CD4-positive, CD25-positive, alpha-beta regulatory T cell (primary cell): ENCODE measurements around the gene PHLDB1. TPM values are rescaled to one million over a fixed set of nuclear protein-coding genes. Genes with fewer than 3 reads are reported as not detected.
"Not testable (repeated sequence)": the region's sequence is repeated elsewhere in the genome, so short reads cannot be mapped to it uniquely, and the experiment has no call there.

Experiments used
- ATAC-seq, 2 donors: fragments of 150-1000 bp; cut with Tn5 transposase; one replicate each; pipeline ENCODE4 v1.10.0; 2021; ENCODE audit warnings: low read depth in 2 of 2, moderate number of reproducible peaks in 2 of 2, moderate library complexity in 1 of 2
- DNase-seq, 3 donors: peaks; one replicate each; pipeline versions ENCODE4 v3.0.0 to v3.0.0-alpha.2; 2012 to 2022; ENCODE audit warnings: mixed read lengths in 1 of 3
- H3K27ac ChIP-seq: one replicate; pipeline ENCODE4 v1.7.0; 2013; ENCODE audit warnings: mild to moderate bottlenecking, low read length; ENCODE audit not compliant: insufficient read depth, poor library complexity, severe bottlenecking
- H3K27me3 ChIP-seq: one replicate; pipeline ENCODE4 v1.7.0; 2013; ENCODE audit warnings: low read length; ENCODE audit not compliant: control insufficient read depth, insufficient read depth
- H3K36me3 ChIP-seq: one replicate; pipeline ENCODE4 v1.7.0; 2013; ENCODE audit warnings: mild to moderate bottlenecking, low read length, moderate library complexity; ENCODE audit not compliant: control insufficient read depth, insufficient read depth
- H3K4me1 ChIP-seq: 2 replicates; pipeline ENCODE4 v1.7.0; 2013; ENCODE audit warnings: mild to moderate bottlenecking, low read length; ENCODE audit not compliant: insufficient read depth, control insufficient read depth, poor library complexity, severe bottlenecking
- H3K4me3 ChIP-seq: one replicate; pipeline ENCODE4 v1.7.0; 2013; ENCODE audit warnings: low read depth, mild to moderate bottlenecking, low read length, moderate library complexity
- H3K9me3 ChIP-seq, 2 experiments: 1 replicate in 1 of 2; 2 replicates in 1 of 2; pipeline ENCODE4 v1.7.0; 2013; ENCODE audit warnings: low read length in 2 of 2, mild to moderate bottlenecking in 1 of 2, moderate library complexity in 1 of 2; ENCODE audit not compliant: control insufficient read depth in 2 of 2
- H3K27ac Mint-ChIP-seq, 3 donors: one replicate each; pipeline ENCODE4 v1.8.0; 2020 to 2022; ENCODE audit warnings: mild to moderate bottlenecking in 3 of 3, mixed read lengths in 3 of 3, moderate library complexity in 2 of 3
- H3K27me3 Mint-ChIP-seq: one replicate; pipeline ENCODE4 v1.8.0; 2022; ENCODE audit warnings: mild to moderate bottlenecking, mixed read lengths
- H3K36me3 Mint-ChIP-seq: one replicate; pipeline ENCODE4 v1.8.0; 2020; ENCODE audit warnings: mixed read lengths
- H3K4me1 Mint-ChIP-seq, 4 donors: one replicate each; pipeline ENCODE4 v1.8.0; 2020 to 2022; ENCODE audit warnings: mixed read lengths in 4 of 4, mild to moderate bottlenecking in 1 of 4
- H3K4me3 Mint-ChIP-seq, 4 donors: one replicate each; pipeline ENCODE4 v1.8.0; 2020 to 2022; ENCODE audit warnings: mild to moderate bottlenecking in 4 of 4, mixed read lengths in 4 of 4, moderate library complexity in 3 of 4
- H3K9me3 Mint-ChIP-seq, 7 donors: one replicate each; pipeline ENCODE4 v1.8.0; 2020 to 2022; ENCODE audit warnings: mixed read lengths in 7 of 7, mild to moderate bottlenecking in 3 of 7, moderate library complexity in 2 of 7
- polyA plus RNA-seq, 4 donors: library from polyadenylated mRNA; unstranded; fragments of 300-500 nt; fragmentation: Illumina TruSeq; gene quantifications; one replicate each; pipeline ENCODE4 v1.2.3, GENCODE V29; 2021
- total RNA-seq: library from RNA; stranded (reverse); gene quantifications from one replicate; pipeline ENCODE4 v1.2.3, GENCODE V29; 2022

Gene PHLDB1
- total and polyA plus RNA-seq, 5 donors from 2014 or later: 0.16 to 1.2 (median 0.55) TPM; not detected in 1

- Histone ChIP-seq H3K27me3 (no peaks in the 10 kb centered on the region), H3K9me3 (no peaks in the 10 kb centered on the region), H3K4me3 (no peak overlapping the region), H3K36me3 (peaks cover 75% of the 10 kb centered on the region), H3K27ac (no peak overlapping the region), H3K4me1 (no peaks in the 10 kb centered on the region)
- H3K4me1 Mint-ChIP-seq: peaks cover 8 to 16% (median 12%) of the 10 kb centered on the region in 4 donors
- H3K36me3 Mint-ChIP-seq: peaks cover 32% of the 10 kb centered on the region
- peak overlapping the region in 2 of 3 donors; percentile 33 to 86 for H3K27ac Mint-ChIP-seq
- no peak overlapping the region for H3K4me3 Mint-ChIP-seq
- DNase-seq: no peak
- H3K27me3 Mint-ChIP-seq: no peaks in the 10 kb centered on the region
- no peak for ATAC-seq
- H3K9me3 Mint-ChIP-seq: no peaks in the 10 kb centered on the region
Measured at GRCh38 chr11:118596224-118597146, 10.9 kb upstream of the PHLDB1 start.

- no peak overlapping the region for H3K4me3 Mint-ChIP-seq
- no peak overlapping the region for H3K4me3 ChIP-seq
- H3K4me1 Mint-ChIP-seq: peaks cover 8 to 16% (median 12%) of the 10 kb centered on the region in 4 donors
- DNase-seq: no peak
- no peaks in the 10 kb centered on the region for H3K4me1 ChIP-seq
- no peaks in the 10 kb centered on the region for H3K9me3 ChIP-seq
- peaks cover 41% of the 10 kb centered on the region for H3K36me3 Mint-ChIP-seq
- H3K27me3 ChIP-seq: no peaks in the 10 kb centered on the region
- peak overlapping the region in 1 of 3 donors; percentile 33 for H3K27ac Mint-ChIP-seq
- peaks cover 78% of the 10 kb centered on the region for H3K36me3 ChIP-seq
- ATAC-seq: no peak
- H3K27ac ChIP-seq: no peak overlapping the region
- H3K27me3 Mint-ChIP-seq: no peaks in the 10 kb centered on the region
- H3K9me3 Mint-ChIP-seq: no peaks in the 10 kb centered on the region
Measured at GRCh38 chr11:118597556-118597955, 9.9 kb upstream of the PHLDB1 start.

- no peaks in the 10 kb centered on the region for H3K4me1 ChIP-seq
- H3K9me3 ChIP-seq: no peaks in the 10 kb centered on the region
- no peaks in the 10 kb centered on the region for H3K27me3 ChIP-seq
- DNase-seq: no peak
- no peak for ATAC-seq
- H3K36me3 ChIP-seq: peaks cover 44% of the 10 kb centered on the region
- H3K4me1 Mint-ChIP-seq: peaks cover 0 to 5% (median 0%) of the 10 kb centered on the region in 4 donors
- H3K4me3 Mint-ChIP-seq: no peak overlapping the region
- H3K36me3 Mint-ChIP-seq: peaks cover 26% of the 10 kb centered on the region
- H3K27me3 Mint-ChIP-seq: no peaks in the 10 kb centered on the region
- H3K27ac ChIP-seq: no peak overlapping the region
- H3K4me3 ChIP-seq: no peak overlapping the region
- peak overlapping the region in 2 of 3 donors; percentile 7 to 33 for H3K27ac Mint-ChIP-seq
- H3K9me3 Mint-ChIP-seq: no peaks in the 10 kb centered on the region
Measured at GRCh38 chr11:118602331-118602730, 5.1 kb upstream of the PHLDB1 start.

GRCh38 chr11:118603709-118604108, 3.7 kb upstream of the PHLDB1 start:
- Mint-ChIP-seq H3K36me3 (peaks cover 20% of the 10 kb centered on the region), H3K4me1 (peaks cover 0 to 11% (median 3%) of the 10 kb centered on the region in 4 donors)
- H3K27ac ChIP-seq, H3K27me3 Mint-ChIP-seq, H3K9me3 ChIP-seq, H3K27me3 ChIP-seq, H3K27ac Mint-ChIP-seq, H3K9me3 Mint-ChIP-seq, ATAC-seq, DNase-seq, H3K4me3 Mint-ChIP-seq, H3K4me3 ChIP-seq: not testable (repeated sequence)
- H3K36me3 ChIP-seq: peaks cover 38% of the 10 kb centered on the region
- peaks cover 14% of the 10 kb centered on the region for H3K4me1 ChIP-seq

- Mint-ChIP-seq H3K27me3 (peaks cover 10% of the 10 kb centered on the region), H3K4me3 (no peak overlapping the region), H3K9me3 (peaks cover 0 to 1% (median 0%) of the 10 kb centered on the region in 7 donors), H3K27ac (peak overlapping the region in 1 of 3 donors; percentile 20), H3K4me1 (peaks cover 0 to 20% (median 11%) of the 10 kb centered on the region in 4 donors), H3K36me3 (peaks cover 20% of the 10 kb centered on the region)
- no peak for DNase-seq
- no peak overlapping the region for H3K4me3 ChIP-seq
- H3K27me3 ChIP-seq: no peaks in the 10 kb centered on the region
- no peaks in the 10 kb centered on the region for H3K9me3 ChIP-seq
- H3K27ac ChIP-seq: no peak overlapping the region
- H3K4me1 ChIP-seq: peaks cover 22% of the 10 kb centered on the region
- H3K36me3 ChIP-seq: peaks cover 30% of the 10 kb centered on the region
- ATAC-seq: no peak
Measured at GRCh38 chr11:118604566-118604965, 2.8 kb upstream of the PHLDB1 start.

GRCh38 chr11:118605116-118605867, 2.1 kb upstream of the PHLDB1 start:
- ATAC-seq (no peak), DNase-seq (no peak)
- H3K36me3 Mint-ChIP-seq: peaks cover 13% of the 10 kb centered on the region
- no peak overlapping the region for H3K4me3 ChIP-seq
- no peaks in the 10 kb centered on the region for H3K9me3 ChIP-seq
- no peak overlapping the region for H3K27ac ChIP-seq
- peak overlapping the region in 1 of 3 donors; percentile 73 for H3K27ac Mint-ChIP-seq
- peaks cover 0 to 25% (median 12%) of the 10 kb centered on the region in 4 donors for H3K4me1 Mint-ChIP-seq
- peaks cover 17% of the 10 kb centered on the region for H3K27me3 Mint-ChIP-seq
- H3K36me3 ChIP-seq: peaks cover 23% of the 10 kb centered on the region
- no peaks in the 10 kb centered on the region for H3K27me3 ChIP-seq
- peaks cover 29% of the 10 kb centered on the region for H3K4me1 ChIP-seq
- peaks cover 0 to 1% (median 0%) of the 10 kb centered on the region in 7 donors for H3K9me3 Mint-ChIP-seq
- no peak overlapping the region for H3K4me3 Mint-ChIP-seq

GRCh38 chr11:118606157-118606843, 1.1 kb upstream of the PHLDB1 start:
- peaks cover 22% of the 10 kb centered on the region for H3K27me3 Mint-ChIP-seq
- peak overlapping the region; percentile 63 to 79 (median 73) for H3K4me3 Mint-ChIP-seq
- peaks cover 13% of the 10 kb centered on the region for H3K36me3 Mint-ChIP-seq
- peak overlapping the region; percentile 23 for H3K27ac ChIP-seq
- H3K27ac Mint-ChIP-seq: peak overlapping the region in 2 of 3 donors; percentile 52 to 75
- no peak for ATAC-seq
- H3K9me3 ChIP-seq: no peaks in the 10 kb centered on the region
- H3K4me1 Mint-ChIP-seq: peaks cover 0 to 28% (median 12%) of the 10 kb centered on the region in 4 donors
- peaks cover 39% of the 10 kb centered on the region for H3K4me1 ChIP-seq
- H3K27me3 ChIP-seq: no peaks in the 10 kb centered on the region
- H3K36me3 ChIP-seq: peaks cover 15% of the 10 kb centered on the region
- DNase-seq: no peak
- H3K9me3 Mint-ChIP-seq: peaks cover 0 to 1% (median 0%) of the 10 kb centered on the region in 7 donors
- H3K4me3 ChIP-seq: no peak overlapping the region
